Activated CD8-positive, alpha-beta memory T cell treated with anti-CD3 and anti-CD28 coated beads, Interleukin-2, amount 50 U/mL, for 4 hours (primary cell): ENCODE results near the gene ABHD5.
A peak's percentile ranks its signal among the peaks of the same experiment; 100 is the strongest.
"Not testable (repeated sequence)": the region's sequence is repeated elsewhere in the genome, so short reads cannot be mapped to it uniquely, and the experiment has no call there.

Experiments used
- DNase-seq: peaks from one replicate; pipeline ENCODE4 v3.0.0-alpha.2; 2020

The ABHD5 gene

DNA sequence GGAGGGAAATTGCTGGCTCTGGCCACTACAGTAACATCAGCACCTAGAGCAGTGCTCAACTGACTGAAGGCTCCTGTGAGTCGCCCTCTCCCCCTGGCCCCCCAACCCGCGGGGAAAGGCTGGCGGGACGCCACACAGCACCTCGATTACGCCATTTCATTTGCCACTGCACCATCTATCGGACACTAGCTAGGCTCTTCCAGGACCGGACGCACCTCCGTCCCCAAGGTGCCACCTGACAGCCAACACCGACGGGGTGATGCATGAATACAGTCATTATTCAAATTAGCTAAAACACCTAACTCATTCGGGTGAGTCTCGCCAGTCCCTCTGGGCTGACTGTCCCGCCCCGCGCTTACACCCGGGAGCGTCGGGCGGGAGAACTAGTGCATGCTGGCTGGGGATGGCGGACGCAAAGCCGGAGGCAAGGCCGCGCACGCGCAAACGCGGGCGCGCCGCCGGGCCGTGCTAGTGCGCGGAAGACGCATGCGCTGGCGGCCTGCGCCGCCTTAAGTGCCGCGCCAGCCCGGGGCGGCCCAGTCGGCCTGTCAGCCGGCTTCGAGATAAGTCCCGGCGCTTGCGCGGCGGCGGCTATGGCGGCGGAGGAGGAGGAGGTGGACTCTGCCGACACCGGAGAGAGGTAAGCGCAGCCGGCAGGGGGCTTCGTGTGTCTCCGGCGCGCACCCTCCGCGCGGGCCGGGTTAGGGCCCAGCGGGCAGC is at the start of gene ABHD5:
Gene ABHD5 (plus strand): TSS at position 539 of the 720 bp plus-strand sequence. CDS start 55 bp downstream, at position 594.
- DNase-seq: peak; percentile 96

DNA sequence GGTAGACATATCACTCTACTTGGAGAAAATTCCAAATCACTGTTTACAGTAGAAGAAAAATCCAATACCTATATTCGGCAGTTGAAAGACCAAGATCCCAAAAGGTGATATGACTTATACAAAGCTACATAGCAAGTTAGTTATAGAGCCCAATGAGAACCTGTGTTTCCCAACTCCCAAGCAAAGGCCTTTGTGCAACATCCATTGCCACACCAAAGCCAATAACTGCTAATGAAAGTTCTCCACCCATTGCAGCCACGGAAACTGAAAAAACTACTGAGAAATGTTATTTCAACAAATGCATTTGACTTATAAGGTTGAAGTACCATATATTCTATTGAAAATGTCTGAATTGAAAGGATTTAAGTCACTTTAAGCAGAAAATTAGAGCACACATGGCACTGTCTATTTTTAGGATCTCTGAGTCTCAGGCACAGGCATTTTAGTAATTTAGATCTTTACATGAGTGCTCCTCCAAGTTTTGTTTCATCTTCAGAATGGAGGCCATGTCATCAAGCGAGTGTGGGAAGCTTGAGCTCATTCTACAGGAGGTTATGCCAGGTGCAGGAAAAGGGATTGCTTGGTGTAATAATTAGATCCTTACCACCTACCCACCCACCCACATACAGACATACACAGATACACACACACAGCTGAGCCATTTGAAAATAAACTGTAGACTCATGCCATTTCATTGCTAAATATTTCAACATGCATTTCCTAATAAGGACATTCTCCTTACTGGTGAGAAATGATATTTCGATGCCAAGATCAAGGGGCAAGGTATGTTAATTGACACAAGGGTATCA is 49.2 kb upstream of the ABHD5 start:
- no peak for DNase-seq

DNA sequence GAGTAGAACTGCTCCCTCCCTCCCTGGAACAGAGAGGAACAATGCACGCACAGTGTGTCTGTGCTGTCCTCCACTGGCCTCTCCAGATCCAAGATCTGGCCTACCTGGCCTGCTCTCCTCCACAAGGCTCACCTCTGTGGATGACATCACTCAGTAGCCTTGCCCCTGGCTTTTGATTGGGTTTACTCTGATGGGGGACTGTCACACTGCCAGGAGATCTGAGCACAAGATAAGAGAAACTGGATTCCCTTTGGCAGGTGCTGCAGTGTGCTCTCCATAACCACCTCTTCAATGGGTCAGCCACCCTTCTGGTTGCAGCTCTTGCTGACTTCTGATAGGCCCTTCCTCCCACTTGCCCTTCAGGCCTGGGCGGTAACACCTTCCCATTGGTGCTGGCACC is 46.3 kb upstream of the ABHD5 start:
- DNase-seq: no peak

DNA sequence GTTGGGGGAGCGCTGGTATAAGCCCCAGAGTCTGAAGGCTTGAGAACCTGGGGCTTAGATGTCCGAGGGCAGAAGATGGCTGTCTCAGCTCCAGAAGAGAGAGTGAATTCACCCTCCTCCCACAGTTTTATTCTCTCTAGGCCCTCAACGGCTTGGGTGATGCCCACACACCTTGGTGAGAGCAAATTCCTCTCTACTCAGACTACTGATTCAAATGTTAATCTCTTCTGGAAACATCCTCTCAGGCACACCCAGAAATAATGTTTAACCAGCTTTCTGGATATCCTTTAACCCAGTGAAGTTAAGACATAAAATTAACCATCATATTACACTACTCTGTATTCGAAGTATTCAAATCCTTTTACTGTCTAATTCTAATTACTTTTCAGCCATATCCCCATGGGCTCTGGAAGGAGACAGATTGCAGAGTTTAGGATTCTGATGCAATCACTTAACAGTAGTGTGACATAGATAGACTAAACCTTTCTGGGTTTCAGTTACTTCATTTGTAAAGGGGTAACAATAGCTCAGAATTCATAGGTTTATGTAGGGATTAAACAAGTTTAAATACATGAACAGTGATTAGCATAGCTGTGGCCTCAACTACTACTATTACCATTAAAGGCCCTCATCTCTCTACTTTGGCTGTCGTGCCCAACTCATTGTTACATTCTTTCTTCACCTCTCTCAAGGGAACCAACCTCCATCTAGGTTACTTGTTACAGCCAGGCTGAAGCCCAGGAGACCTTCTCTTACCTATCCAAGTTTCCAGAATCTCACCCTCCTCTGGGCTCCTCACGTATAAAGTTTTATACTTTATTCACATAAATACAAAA is 43.2 kb upstream of the ABHD5 start:
- no peak for DNase-seq

DNA sequence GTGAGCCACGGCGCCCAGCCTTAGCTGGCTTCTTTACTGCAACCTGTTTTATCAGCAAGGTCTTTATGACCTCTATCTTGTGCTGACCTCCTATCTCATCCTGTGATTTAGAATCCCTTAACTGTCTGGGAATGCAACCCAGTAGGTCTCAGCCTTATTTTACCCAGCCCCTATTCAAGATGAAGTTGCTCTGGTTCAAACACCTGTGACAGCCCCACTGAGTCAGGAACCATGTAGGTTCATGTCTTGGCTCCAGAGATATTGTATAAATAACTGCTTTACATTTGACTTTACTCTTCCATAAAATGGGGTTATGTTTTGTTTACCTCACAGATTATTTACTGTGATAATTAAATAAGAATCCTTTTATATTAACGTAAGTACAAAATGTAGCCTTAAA is 41.8 kb upstream of the ABHD5 start:
- no peak for DNase-seq

DNA sequence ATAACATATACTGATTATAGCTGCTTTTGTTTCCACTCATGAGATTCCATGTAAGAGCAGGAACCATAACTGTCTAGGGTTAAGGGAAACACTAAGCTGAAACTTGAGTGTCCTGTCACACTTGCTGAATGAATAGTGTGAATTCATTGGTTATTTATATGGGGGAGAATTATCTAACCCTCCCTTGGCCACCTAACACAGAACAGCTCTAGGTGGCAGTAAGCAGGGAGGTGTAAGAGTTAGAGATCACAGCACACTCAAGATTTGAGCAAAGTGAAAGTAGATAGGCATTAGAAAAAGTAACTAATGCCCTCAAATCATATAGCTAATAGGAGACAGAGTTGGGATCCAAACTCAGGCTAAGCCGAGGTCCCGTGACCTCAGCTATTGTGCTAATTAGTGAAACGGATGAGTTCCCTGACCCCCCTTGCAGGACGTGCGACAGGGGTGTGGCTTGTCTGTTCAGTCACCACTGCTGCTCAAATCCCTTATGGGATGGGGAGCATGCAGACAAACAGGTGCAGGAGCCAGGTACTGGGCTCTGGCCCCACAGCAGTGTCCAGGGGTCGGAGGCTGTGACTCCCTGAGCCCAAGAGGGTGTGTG is 41.3 kb upstream of the ABHD5 start:
- DNase-seq: no peak

DNA sequence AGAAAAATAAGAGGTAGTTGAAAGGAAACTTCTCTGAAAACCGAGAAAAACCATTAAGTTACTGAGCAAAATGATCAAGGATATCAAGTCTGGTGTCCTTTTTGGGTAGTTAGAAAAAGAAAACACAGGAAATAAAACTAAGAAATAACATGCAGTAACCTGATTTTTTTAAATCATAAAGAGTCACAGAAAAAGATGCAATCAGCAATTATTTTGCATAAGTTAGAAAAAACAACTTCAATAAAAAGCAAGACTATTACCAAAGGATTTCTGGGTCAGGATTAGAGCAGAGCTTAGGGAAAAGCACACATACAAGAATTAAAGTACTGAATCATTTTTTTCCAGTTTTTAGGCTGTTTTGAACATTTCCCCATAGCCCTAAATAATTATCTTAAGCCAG is 40.4 kb upstream of the ABHD5 start:
- no peak for DNase-seq

DNA sequence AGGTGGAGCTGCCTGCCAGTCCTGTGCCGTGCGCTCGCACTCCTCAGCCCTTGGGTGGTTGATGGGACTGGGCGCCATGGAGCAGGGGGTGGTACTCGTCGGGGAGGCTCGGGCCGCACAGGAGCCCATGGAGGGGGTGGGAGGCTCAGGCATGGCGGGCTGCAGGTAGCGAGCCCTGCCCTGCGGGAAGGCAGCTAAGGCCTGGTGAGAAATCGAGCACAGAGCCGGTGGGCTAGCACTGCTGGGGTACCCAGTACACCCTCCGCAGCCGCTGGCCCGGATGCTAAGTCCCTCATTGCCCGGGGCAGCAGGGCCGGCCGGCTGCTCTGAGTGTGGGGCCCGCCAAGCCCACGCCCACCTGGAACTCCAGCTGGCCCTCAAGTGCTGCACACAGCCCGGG is 34.3 kb upstream of the ABHD5 start:
- DNase-seq: not testable (repeated sequence)

DNA sequence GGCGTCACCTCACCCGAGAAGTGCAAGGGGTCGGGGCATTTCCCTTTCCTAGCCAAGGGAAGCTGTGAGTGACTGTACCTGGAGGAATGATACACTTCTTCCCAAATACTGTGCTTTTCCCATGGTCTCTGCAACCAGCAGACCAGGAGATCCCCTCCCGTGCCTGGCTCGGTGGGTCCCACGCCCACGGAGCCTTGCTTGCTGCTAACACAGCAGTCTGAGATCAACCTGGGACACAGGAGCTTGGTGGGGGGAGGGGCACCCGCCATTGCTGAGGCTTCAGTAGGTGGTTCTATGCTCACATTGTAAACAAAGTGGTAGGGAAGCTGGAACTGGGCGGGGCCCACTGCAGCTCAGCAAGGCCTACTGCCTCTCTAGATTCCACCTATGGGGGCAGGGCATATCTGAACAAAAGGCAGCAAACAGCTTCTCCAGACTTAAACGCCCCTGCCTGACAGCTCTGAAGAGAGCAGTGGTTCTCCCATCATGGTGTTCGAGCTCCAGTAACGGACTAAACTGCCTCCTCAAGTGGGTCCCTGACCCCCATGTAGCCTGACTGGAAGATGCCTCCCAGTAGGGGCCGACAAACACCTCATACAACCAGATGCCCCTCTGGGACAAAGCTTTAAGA is 31.4 kb upstream of the ABHD5 start:
- DNase-seq: no peak

DNA sequence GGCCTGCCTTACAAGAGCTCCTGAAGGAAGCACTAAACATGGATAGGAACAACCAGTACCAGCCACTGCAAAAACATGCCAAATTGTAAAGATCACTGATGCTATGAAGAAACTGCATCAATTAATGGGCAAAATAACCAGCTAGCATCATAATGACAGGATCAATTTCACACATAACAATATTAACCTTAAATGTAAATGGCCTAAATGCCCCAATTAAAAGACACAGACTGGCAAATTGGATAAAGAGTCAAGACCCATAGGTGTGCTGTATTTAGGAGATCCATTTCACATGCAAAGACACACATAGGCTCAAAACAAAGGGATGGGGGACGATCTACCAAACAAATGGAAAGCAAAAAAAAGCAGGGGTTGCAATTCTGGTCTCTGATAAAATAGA is 29.4 kb upstream of the ABHD5 start:
- DNase-seq: not testable (repeated sequence)

DNA sequence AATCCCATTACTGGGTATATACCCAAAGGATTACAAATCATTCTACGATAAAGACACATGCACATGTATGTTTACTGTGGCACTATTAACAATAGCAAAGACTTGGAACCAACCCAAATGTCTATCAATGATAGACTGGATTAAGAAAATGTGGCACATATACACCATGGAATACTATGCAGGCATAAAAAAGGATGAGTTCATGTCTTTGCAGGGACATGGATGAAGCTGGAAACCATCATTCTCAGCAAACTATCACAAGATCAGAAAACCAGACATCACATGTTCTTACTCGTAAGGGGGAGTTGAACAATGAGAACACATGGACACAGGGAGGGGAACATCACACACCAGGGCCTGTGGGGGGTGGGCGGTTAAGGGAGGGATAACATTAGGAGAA is 25.7 kb upstream of the ABHD5 start:
- not testable (repeated sequence) for DNase-seq

DNA sequence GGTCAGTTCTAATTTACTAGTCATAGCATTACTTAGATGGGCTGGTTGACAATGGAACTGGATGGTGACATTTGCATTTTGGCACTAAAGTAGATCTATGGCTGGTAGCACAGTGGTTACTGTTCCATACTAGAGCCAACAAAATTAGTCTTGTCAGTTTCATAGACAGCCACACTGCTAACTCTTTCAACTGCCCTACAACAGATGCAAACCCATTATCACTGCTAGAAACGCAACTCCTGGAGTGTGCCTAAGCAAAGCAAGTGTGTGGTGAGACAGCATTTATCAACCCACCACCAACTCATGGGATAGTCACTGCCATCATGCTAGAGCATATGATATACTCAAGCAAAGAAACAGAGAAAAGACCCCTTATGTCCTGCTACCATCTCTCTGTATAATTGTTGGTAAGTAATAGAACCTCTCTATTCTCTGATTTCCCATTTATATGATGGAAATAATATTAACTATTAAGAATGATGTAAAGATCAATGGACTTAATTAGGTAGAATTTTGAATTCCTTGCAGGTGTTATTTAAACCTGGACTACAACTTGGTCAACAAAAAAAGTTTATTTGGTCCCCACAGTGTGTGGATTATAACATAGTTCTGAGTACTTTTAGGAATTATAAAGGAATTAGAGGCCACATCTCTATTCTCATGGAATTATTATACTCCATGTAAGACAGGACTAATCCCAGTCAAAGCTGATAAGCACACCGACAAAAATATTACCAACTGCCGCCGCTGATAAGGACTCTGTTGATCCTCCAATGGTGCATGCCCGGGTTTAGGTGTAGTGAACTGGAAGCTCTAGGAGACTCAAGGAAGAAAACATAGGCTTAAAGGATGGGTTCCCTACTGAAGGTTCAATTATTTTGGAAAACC is 19.9 kb upstream of the ABHD5 start:
- DNase-seq: no peak

DNA sequence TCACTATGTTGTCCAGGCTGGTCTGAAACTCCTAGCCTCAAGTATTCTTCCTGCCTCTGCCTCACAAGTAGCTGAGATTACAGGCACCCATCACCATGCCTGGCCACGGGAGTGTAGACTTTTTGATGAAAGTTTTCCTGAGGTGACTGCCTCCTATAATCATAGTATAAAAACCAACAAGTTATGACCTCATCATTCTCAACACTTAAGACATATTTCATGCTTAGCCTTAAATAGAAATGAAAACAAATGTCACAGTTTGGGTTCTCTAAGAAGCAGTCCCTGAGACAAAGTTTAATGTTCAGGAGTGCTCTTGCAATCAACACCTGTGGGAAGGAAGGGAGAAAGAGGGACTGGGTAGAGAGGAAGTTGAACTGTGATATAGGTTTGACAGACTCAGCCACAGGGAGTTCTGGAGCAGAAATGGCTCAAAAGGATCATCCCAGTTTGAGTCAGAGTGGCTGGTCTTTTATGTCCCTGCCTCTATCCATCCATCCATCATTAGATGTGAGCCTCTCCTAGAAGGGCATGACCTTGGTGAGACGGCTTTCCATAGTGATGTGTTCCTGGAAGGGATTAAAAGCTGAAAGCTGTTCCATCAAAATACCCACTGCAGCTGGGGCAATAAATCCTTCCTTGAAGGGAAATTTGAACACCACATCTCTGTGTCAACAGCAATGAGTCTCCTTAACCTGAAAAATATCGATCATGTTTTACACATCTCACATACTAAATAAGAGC is 16.2 kb upstream of the ABHD5 start:
- no peak for DNase-seq

DNA sequence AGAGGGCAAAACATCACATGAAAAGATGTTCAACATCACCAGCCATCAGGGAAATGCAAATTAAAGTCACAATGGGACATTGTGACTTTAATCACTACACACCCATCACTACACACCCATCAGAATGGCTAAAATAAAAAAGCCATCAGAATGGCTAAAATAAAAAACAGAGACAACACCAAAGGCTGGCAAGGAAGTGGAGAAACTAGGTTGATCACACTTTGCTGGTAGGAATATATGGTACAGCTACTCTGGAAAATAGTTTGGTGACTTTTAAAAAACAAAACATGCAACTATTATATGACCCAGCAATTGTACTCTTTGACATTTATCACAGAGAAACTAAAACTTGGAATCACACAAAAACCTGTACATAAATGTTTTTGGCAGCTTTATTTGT is 15.1 kb upstream of the ABHD5 start:
- DNase-seq: no peak

DNA sequence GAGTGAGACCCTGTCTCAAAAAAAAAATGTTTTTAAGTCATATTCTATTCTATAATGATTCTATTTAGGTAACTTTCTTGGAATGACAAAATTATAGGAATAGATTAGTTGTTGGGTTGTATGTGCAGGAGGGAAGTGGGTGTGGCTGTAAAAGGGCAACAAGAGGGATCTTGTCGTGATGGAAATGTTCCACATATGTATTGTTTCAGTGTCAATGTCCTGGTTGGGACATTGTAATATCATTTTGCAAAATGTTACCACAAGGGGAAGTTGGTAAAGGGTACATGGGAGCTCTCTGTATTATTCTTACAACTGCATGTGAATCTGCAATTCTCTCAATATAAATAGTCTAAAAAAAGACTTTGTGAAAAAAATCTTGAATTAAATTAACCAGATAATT is 14.3 kb upstream of the ABHD5 start:
- no peak for DNase-seq

DNA sequence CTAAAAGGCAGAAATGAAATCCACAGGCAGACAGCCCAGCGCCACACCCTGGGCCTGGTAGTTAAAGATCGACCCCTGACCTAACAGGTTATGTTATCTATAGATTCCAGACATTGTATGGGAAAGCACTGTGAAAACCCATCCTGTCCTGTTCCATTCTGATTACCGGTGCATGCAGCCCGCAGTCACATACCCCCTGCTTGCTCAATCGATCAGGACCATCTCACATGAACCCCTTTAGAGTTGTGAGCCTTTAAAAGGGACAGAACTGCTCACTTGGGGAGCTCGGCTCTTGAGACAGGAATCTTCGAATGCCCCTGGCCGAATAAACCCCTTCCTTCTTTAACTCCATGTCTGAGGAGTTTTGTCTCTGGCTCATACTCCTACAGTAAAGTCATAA is 12.4 kb upstream of the ABHD5 start:
- not testable (repeated sequence) for DNase-seq

DNA sequence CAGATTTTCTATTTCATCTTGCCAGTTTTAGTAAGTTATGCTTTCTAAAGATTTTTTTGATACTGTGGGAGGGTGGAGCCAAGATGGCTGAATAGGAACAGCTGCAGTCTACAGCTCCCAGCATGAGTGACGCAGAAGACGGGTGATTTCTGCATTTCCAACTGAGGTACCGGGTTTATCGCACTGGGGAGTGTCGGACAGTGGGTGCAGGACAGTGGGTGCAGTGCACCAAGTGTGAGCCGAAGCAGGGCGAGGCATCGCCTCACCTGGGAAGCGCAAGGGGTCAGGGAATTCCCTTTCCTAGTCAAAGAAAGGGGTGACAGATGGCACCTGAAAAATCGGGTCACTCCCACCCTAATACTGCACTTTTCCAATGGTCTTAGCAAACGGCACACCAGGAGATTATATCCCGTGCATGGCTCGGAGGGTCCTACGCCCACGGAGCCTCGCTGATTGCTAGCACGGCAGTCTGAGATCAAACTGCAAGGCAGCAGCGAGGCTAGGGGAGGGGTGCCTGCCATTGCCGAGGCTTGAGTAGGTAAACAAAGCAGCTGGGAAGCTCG is 11.8 kb upstream of the ABHD5 start:
- not testable (repeated sequence) for DNase-seq

DNA sequence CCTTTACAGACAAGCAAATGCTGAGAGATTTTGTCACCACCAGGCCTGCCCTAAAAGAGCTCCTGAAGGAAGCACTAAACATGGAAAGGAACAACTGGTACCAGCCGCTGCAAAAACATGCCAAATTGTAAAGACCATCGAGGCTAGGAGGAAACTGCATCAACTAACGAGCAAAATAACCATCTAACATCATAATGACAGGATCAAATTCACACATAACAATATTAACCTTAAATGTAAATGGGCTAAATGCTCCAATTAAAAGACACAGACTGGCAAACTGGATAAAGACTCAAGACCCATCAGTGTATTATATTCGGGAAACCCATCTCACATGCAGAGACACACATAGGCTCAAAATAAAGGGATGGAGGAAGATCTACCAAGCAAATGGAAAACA is 9.9 kb upstream of the ABHD5 start:
- DNase-seq: not testable (repeated sequence)

DNA sequence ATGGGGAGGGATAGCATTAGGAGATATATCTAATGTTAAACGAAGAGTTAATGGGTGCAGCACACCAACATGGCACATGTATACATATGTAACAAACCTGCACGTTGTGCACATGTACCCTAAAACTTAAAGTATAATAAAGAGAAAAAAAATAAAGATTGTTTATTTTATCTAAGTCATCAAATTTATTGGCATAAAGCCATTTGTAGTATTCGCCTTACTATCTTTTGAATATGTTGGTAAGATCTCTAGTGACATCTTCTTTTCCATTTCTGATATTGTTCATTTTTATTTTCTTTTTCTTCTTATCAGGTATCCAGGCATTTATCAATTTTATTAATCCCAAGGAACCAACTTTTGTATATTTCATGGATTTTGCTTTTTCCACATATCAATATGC is 5.8 kb upstream of the ABHD5 start:
- DNase-seq: no peak

DNA sequence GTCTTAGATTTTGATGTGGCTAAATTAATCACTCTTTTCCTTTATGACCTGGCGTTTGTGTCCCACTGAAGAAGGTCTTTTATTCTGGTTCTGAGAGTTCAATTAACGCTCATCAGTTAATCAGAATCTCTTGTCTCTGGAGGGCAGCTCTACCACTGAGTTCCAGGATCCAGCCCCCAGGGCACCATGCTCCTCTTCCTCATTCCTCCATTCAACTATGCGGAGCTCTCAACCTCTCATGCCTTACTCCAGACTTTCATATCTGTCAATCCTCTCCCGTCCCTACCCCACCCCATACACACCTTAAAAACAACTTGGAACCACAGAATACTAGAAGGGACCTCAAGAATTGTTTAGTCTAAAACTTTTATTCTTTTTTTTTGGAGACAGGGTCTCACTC is 4.8 kb upstream of the ABHD5 start:
- no peak for DNase-seq

DNA sequence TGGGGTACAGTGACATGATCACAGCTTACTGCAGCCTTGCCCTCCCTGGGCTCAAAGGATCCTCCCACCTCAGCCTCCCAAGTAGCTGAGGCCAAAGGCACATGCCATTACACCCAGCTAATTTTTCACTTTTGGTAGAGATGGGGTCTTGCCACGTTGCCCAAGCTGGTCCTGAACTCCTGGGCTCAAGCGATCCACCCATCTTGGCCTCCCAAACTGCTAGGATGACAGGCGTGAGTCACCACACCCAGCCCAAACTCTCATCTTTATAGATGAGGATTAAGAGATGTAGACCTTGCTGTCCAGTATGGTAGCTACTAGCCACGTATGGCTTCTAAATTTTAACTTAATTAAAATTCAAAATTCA is 4.4 kb upstream of the ABHD5 start:
- DNase-seq: no peak
